ENCODE data around the gene NRXN2.

NRXN2 gene

DNA sequence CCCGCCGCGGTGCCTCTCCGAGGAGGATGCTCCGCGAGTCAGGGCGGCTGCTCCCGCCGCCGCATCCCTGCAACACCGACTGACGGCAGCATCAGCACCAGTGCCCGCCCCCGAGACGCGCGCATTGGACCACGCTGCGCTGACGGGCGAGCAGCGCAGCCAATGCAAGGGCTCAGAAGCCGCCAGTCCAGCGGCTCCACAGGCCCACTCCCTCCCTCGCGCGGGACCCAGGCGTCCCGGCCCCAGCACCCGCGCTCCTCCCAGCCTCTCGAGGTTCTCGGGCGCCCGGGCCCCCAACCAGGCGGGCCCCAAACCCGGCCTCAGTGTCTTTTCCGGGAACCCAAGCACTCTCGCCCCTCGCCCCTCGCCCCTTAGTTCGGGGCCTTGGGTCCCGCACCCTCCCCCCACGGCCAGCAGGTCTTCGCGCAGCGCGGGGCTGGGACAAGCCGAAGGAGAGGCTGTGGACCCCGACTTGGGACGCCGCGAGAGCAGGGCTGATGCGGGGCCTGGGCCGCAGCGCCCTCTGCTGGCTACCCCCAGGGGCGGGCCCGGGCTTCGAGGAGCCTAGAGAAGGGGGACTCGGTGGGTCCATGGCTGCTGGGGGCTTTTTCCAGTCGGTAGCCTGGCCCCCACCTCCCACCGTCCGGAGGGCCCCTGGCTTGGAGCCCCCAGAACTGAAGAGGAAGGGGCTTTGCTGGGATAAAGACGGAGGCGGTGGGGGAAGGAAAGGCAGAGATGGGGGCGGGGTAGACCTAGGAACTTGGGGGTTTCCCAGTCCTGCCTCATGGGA, at the start of gene NRXN2:
TSS of gene NRXN2 (minus strand) at position 81 of the 790 bp plus-strand sequence. CDS start 9,498 bp downstream, outside the sequence.
- DNase-seq: peak; percentile 88

DNA sequence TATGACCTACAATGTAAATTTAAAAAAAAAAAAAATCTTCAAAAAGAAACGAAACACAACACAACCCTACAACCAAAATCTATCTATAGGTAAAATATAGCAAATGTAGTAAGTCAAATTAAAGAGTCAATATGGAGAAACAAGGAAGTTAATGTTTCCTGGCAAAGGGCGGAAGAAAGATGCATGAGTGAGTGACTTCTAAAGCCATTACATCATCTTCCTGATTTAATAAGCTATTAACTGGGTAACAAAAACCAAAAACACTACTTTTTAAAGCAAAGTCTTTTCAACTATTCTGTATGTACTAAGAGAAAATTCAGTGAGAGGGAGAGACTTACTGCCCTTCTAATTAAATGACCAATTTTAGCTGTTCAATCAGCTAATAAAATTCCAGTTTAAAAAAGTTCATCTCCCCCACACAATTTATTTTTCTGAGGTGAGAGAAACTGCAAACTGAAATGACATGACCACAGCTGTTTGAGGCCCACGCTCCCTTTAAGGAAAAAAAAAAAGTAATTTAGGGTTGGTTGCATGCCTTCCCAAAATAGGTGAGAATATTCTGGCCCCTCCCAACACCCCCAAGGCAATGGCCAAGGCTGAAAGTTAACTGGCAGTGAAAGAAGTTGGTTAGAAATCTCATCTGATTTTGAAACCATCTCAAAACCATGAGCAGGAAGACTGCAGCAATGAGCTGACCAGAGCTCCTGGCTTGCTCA, 49.5 kb upstream of the NRXN2 start:
- DNase-seq: no peak

DNA sequence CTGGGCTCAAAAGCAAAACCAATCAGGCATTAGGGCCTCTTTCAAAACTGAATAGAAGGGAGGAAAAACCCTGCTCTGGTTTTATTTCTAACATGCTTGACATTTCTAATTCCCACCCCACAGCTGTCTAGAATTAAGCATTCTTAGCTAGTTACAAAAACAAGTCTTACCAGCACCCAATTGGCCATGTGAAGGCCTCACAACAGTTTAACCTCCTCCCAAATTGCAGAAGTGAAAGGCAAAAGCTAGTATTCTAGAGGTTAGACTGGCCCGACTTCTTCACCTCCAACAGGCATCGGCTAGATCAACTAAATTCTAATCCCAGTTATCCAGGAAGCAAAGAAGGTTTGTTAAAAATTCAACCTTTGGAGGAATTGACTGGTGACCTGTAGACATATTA, 48.9 kb upstream of the NRXN2 start:
- no peak for DNase-seq

DNA sequence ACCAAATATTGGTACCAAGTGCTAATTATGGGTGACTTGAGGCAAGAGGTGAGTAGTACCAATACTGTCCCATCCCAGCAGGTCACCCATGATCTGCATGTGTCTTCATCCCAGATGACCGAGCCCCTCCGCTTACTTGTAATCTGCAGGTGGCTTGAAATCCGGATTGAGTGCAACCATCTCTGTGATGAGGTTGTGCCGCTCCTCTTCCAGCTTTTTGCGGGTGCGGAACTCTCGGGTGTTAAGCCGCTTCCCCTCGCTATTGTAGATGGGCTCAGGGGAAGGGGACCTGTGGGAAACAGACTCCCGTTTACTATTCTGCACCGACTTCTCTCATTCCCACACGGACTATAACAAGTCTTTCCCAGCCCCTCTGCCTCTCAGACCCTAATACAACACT, 47.1 kb upstream of the NRXN2 start:
- no peak for DNase-seq

DNA sequence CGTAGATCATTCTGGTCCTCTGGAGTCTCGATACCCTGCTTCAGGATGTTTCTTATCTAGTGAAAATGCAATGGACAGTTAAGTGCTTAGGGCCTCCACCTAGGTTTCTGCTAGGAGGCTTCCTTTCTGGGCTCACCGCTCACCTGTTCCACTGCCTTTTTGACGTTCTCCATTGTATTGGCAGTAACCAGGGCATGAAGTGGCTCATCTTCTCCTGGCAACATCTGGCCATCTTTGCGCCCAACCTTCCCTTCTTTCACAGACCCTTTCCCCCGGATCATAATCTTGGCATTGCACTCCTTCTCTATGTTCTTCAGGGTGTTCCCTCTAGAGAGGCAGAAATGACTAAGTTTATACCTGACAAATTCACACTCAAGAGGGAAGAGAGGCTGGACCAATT, 46.3 kb upstream of the NRXN2 start:
- DNase-seq: no peak

DNA sequence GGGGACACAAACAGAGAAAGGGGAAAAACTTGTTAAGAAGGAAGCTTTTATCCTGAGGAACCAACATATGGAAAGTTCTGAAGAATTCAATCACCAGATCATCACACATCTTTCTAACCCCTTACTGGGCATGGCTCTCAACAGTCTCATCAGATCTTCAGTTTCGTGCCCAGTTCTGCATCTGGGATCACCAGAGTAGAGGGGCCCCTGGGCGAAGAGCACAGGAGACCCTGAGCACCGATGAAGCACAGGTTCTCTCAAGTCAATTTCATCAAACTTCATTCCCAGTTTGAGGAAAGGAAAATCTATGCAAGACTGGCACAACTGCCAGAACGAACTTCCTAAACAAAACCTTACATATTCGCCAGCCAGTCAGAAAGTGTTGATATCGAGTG, 45.3 kb upstream of the NRXN2 start:
- DNase-seq: no peak

DNA sequence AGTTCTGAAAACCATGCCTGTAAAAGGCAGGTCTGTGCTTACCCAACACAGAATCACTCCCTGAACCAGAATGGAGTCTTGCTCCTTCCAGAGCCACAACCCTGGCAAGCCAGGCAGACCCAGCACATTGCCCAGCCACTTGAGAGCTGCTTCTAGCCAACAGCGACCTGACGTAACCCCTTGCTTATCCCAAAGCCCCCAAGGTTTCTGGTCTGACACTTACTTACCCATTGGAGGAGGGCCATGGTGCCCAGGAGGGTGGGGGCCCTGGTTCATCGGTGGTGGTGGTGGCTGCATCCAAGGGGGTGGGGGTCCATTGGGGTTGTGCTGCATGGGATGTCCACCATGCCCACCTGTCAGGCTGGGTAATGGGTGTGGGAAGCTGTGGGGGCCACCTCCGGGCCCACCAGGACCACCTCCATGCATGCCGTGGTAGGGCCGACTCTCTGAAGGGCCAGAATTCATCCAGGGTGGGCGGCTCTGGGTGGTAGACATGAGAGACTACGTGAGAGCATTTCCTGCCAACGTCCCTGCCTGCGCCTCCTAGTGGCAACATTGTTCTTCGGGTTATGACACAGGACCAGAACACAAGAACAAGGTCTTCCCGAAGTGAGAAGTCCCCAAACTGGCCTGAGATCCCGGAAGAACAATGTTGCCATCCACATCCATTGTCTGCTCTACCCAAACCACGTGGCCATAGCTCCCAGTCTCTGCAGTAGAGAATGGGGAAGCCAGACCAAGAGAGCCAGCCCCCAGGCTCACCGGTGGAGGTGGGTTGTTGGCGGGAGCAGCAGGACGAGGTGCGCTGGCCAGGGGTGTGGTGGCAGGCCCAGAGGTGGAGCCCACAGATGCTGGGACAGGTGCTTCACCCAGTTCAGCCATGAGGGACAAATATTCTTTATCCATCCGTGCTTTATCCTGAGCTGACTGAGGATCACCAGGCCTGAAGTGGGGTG, 44.6 kb upstream of the NRXN2 start:
- peak; percentile 74 for DNase-seq

DNA sequence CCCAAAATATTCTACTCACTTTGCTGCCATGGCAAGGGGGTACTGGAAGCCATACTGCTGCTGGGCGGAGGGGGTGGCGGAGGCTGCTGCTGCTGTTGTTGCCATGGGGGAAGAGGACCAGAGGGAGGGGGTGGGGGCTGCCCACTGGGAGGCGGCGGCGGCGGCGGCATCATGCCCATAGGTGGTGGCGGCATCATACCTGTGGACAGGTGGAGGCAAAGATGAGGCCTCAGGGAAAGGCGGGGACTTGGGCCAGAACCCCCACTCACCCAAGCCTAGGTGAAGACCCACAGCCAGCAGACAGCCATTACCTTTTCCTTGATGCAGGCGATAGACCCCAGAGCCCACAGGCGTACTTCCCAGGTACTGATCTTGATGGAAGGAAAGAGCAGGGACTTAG, 43.9 kb upstream of the NRXN2 start:
- no peak for DNase-seq

DNA sequence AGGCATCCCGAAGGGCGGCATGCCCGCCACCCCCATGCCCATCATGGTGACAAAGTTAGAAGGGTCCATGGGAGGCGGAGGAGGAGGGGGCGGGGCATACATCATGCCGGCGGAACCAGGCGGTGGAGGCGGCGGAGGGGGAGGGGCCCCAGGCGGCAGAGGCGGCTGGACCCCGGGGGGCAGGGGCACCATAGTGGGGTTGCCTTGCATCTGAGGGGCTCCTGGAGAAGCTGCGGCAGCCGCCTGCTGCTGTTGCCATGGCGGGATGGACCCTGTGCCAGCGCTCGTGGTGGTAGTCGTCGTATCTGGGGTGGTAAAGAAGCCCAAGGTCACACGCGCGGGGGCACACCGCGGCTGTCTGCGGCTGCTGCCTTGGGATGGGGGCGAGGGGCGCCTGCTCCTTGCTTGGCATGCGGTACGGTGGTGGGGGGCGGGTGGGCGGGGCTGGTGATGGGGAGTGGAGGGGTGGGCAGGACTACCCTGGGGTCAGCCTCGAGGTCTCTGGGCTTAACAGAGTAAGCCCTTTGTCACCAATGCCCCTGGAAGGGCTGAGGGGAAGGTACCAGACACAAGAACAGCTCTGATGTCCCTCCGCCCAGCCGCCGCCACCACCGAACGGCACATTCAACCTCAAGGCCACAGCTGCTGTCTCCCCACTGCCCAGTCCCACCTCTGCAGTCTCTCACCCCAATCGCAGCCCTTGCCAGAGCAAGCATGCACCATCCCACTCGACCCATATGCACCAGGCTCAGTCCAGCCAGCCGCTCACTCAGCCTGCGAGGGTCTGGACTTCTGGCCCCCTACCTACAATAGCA, 43.1 kb upstream of the NRXN2 start:
- DNase-seq: no peak

DNA sequence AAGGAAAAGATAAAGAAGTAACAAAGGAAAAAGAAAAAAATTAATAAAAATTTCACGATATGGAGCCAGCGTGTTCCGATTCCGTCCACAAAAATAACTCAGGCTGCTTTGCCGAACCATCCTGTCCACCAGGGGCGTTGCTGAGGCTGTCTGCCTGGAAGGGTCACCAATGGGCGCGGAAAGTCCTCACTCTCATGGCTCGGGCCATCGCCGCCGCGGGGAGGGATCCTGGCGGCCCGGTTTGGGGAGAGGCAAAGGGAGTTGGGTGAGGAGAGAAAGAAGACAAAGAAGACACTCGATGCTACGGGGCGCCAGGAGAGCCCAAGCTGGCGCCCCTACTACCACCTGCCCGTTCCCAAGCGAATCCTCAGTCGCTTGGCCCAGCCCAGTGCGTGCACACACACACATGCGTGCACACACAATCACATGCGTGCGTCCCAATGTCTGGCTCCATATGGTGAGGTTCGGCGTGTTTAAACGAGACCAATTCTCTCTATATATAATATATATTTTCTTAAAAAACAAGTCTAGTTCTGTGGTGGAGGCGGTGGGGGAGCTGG, 42.4 kb upstream of the NRXN2 start:
- DNase-seq: no peak

DNA sequence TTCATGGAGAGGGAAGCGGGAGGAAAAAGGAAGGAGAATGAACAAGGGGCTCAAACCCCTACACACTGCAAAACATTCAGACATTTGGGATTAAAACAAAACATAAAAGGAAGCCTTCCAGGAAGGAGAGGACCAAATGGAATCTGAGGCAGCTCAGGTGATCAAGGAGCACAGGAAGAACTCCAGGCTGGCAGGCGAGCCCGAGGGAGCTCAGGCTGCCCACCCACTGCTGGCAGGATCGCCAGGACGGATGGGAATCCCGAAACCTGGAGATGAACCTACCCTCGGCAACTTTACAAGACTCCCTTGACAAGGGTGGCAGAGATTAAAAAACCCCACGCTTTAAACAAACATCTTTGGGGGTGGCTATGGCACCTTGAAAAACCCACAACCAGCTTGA, 41.8 kb upstream of the NRXN2 start:
- no peak for DNase-seq

DNA sequence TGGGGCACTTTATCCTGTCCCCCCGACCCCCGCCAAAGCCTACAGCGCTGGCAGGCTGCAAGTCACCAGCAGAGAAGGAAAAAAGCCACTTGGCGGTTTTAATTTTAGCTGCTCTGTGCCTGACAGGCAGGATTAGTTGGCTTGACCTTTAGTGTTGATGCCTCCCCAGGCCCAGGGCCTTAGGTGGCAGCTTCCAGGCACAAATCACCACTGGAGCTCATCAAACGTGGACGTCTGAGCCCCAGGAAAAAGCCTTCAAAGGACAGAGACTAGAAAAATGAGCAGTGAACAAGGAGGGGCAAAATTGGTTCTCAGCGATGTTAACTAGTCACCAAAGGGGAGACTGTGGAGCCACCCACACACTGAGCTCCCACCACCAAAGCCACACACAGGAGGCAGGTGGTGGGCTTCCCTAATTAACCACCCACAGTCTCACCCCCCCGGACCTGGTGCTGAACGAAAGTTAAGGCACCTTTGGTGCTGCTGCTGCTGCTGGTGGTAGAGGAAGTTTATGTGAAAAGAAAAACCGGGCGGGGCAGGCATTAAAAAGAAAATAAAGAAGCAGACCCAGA, 41.1 kb upstream of the NRXN2 start:
- DNase-seq: no peak

DNA sequence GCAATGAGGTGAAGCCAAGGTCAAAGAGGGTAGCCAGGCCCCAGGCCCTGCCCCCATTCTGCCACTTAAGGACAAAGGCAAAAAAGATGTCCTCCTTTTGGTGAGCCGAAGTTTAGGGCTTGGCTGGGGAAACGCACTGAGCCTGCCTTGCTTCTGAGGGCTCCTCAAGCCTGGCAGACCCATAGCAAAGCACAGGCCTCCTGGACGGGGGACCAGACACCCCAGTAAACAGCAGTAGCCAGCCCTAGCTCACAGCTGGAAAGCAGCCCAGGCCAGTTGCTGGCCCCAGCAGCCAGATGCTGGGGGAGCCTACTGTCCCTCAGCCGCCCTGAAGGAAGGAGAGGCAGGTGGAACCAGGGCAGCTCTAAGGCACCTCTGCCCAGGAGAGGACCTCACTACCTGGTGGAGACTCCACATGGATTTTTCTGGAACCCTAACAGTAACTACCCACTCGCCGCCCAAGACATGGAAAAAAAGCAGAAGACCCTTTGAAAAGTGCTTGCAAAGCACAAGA, 40.6 kb upstream of the NRXN2 start:
- DNase-seq: no peak

DNA sequence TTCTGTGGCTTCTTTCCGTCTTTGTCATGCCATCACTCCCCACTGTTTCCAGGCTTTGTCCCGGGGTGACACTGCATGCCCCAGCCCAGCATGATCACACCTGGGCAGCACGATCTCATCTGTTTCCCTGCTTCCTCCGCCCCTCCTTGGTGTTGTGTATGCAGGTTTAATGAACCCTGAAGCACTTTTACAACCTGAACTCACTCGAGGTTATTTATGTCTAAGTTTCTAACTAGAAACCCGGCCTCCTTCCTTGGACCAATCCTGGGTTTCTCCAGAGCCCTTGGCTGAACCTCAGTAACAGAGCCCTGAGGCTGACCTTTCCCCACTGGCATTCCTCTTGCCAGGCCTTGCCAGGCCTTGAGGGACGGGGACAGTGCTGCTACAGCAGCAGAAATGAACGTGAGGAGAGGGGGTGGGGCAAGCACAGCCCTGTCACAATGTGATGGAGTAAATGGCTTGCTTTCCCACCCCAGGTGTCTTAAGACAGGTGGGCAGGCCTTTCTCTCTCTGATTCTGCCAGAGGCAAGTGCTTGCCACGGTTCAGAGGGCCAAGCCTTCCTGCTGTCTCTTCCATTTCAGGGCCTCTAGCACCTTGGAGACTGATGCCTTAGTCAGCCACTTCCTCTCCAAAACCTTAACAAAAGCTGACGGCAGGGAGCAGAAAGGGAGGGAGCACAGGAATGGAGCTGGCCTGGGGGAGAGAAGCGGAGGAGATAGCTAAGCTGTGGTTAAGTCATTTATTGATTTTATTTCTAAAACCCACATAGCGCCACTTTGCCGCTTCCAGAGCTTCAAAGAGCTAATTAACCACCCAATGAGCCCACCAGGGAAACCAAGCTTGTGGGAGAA, 39.9 kb upstream of the NRXN2 start:
- DNase-seq: no peak

DNA sequence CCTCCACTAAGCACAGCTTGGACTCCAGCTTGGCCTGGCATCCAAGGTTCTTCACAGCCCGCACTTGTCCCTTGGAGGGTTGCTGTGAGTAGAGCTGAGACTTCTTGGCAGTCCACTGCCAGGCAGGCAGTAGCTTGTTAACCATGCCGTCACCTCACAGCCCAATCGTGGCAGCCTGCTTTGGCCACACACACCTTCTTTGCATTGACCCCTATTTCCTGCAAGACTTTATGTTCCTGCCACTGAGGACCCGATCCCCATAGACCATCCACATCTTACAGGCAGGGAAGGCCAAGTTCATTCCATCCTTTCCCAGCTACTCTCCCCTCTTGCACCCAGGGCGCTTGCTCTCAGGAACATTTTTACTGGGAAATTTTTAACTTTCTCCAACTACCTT, 39.3 kb upstream of the NRXN2 start:
- no peak for DNase-seq

DNA sequence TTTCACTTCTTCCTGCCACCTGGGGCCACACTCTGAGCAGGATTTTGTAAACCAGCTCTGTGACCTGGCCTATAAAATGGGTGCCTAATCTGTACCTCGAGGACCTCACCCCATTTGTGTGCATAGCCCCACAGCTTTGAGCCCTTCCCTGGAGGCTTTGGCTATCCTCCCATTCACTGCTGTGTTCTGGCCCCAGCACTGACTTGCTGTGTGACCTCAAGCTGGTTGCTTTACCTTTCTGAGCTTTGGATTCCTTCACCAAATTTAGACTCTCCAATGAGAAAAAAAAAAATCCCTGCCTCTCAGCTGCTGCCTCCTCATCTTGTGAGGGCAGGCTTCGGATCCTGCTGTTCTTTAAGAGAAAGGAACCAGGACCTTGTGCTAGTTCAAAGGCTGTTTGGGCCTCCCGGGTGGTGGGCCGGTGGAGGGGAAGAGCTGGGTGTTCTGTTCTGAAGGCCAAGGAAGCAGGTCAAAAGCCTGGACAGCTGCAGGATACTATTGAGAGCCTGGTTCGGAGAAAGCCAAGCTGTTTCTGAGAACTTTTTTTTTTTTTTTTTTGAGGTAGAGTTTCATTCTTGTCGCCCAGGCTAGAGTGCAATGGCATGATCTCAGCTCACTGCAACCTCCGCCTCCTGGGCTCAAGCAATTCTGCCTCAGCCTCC, 37.9 kb upstream of the NRXN2 start:
- no peak for DNase-seq

DNA sequence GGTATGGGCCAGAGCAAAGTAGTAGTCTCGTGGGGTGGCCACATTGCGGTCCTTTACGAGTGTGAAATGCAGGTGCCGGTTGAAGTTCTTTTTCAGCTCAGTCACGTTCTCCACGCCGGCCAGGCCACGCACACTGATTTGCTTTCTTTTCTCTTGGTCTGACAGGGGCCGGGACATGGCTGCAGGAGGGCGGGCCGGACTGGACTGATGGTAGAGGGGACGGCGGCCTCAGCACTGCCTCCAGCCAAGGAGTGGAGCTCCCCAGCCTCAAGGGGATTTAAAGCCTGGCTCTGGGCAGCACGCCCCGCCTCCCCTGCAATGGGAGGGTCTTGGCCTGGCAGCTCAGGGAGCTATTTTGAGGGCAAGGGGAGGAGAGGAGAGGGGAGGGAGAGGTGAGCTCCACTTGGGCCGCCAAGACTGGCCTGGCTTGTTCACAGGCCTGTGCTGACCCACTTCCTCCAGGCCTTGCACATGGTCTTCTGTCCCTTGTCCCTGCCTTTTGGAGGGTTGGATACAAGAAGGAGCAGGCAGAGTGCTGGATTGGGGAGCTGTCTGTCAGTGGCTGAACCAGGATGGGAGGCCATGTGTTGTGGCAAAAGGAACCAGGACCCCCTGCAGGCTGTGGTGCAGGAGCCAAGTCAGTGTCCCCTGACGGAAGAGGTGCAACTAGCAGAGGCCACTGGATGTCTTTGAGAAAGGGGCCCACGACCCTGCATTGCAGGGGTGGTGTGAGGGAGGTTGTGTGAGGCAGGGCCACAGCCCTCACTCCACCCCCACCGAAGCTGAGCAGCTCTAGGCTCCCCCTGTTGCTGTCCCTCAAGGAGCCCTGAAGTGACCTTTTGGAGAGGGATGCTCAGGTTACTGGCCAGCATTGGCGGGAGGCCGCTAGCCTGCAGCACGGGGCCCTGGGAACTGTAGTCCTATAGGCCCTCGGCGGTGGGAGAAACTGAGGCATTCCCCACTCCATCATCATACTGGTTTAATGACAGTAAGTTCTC, 37.0 kb upstream of the NRXN2 start, which contains the start of gene PYGM:
TSS of gene PYGM (minus strand) at position 253 of the 998 bp plus-strand sequence. CDS start at position 177, 76 bp downstream.
- peak; percentile 93 for DNase-seq

DNA sequence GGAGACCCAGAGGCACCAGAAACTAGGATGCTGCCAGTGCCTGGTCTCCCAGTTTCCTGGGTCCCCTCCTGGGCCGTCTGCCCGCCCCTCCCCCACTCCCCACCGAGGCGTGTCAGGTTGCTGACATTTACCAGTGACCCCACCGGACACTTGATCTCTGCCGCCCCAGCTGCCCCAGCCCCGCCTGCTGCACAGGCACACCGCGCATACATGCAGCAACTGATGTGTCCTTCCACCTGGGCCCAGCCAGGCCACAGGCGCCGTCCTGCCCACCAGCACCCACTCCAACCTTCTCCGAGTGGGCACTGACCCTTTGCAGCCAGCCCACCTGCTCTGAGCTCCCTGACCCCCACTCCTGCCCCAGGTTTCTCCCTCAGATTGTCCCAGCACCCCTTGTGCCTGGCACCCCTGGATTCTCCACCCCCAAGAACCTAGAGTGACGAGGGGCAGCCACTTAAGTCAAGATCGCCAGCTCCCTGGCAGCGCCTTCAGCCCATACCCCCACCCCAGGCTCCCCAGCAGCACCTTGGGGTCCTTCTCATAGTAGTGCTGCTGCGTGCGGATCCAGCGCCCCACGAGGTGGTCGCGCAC, 36.2 kb upstream of the NRXN2 start:
- peak; percentile 66 for DNase-seq

Measured in femur (tissue), 1 donor.